Globus pallidus (tissue), 1 donor: Measurements from ENCODE around the gene MYBPC2.

ENCODE experiments used
- DNase-seq: peaks from one replicate; pipeline ENCODE4 v3.0.0-alpha.2; 2015; ENCODE audit warnings: low spot score

The MYBPC2 gene

DNA sequence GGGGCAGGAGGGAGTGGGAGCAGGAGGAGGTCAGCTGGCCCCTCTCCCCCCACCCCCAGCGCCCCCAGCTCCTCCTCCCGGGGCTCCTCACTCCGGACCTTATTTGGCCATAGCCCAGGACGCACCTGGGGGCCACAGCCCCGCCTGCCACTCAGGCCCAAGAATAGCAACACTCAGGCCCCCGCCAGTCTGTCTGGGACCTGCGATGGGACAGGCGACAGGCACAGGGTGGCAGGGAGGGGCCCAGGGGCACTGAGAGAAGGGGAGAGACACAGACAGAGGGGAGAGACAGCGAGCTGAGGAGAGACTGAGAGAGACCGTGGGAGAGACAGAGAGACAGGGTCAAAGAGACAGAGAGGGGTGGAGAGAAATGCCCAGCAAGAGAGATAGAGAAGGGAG is 68.1 kb downstream of the MYBPC2 start:
- DNase-seq, result no peak

GRCh38 chr19:50501186-50501567 is 68.5 kb downstream of the MYBPC2 start:
- no peak for DNase-seq

GRCh38 chr19:50501568-50502475 is 69.1 kb downstream of the MYBPC2 start:
- DNase-seq, result no peak

- DNase-seq, result no peak
These were observed 73.3 kb downstream of the MYBPC2 start for GRCh38 chr19:50505856-50506611.

DNA sequence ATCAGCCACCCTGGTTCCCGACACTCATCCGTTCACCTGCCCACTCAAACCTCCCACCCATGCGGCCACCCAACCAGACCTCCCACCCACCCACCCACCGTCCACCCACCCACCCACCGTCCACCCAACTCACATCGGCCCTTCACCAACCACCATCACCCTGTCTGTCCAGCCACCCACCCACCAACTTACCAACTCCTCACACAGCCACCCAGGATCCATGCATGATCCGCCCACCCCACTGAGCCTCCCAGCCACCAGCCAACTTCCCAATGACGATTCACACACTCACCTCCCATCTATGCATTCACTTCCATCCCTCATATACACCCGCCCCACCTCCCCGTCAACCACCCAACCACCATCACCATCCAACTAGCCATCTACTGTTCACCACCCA is 74.0 kb downstream of the MYBPC2 start:
- DNase-seq, result no peak

GRCh38 chr19:50507376-50507775 is 74.7 kb downstream of the MYBPC2 start:
- no peak for DNase-seq

- DNase-seq, result no peak
These were observed 76.1 kb downstream of the MYBPC2 start for GRCh38 chr19:50508843-50509190.

DNA sequence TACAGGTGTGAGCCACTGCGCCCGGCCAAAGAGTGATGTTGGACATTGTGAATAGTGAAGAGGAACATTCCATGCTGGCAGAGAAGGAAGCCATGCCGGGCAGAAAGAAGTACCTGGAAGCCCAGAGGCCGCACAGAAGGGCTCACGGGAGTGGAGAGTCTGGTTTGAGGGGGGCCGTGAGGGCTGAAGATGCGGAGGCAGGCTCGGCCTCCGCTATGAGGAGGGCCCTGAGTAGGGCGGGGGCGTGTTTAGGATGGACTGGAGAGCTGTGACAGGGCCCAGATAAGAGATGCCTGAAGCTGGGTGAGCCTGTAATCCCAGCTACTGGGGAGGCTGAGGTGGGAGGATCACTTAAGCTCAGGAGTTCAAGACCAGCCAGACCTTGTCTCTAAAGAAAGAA is 76.7 kb downstream of the MYBPC2 start:
- no peak for DNase-seq

DNA sequence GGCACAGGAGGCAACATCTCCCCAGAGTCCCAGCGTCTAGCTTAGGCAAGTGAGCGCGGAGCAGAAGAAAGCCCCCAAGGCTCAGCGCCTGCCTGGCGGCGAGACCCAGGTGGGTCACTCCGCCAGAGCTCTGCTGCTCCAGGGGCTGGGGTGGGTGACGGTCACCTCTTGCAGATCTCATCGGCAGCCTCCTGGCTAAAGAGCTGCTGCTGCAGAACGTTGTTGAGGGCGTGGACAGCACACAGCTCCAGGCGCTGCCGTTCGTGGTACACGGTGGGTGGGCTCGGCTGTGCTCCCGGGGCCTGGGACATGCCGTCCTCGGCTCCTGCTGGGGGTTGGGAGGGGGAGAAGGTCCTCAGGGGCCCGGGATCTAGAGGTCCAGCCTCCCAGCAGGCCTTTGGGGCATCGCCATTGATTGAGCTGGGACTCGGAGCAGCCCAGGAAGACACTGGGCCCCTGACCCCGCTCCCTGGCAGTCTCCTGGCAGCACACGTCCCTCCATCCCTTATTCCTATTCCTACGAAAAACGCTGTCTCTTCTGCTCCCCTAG is 77.5 kb downstream of the MYBPC2 start:
- no peak for DNase-seq

DNA sequence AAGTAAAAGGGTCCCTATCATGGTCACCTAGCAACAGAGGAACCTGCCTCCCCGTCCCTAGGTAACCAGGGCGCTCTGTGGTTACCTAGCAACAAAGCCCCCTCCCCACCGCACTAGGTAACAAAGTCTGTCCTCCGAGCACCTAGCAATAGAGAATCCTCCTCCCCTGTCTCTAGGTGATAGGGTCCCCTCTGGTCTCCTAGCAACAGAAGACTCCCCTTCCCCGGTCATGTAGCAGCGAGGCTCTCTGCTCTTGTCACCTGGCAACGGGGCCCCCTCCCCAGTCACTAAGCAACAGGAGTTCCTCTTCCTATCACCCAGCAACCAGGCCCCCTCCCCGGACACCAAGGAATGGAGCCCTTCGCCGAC is 78.0 kb downstream of the MYBPC2 start:
- DNase-seq, result no peak

- peak; percentile 99 for DNase-seq
These were observed 78.6 kb downstream of the MYBPC2 start, which contains the start of gene JOSD2 for GRCh38 chr19:50511069-50511822. Gene JOSD2 (minus strand): TSS chr19:50511191. CDS start chr19:50510431, 760 bp downstream.

- DNase-seq, result no peak
These were observed 79.7 kb downstream of the MYBPC2 start for GRCh38 chr19:50512112-50512998.

DNA sequence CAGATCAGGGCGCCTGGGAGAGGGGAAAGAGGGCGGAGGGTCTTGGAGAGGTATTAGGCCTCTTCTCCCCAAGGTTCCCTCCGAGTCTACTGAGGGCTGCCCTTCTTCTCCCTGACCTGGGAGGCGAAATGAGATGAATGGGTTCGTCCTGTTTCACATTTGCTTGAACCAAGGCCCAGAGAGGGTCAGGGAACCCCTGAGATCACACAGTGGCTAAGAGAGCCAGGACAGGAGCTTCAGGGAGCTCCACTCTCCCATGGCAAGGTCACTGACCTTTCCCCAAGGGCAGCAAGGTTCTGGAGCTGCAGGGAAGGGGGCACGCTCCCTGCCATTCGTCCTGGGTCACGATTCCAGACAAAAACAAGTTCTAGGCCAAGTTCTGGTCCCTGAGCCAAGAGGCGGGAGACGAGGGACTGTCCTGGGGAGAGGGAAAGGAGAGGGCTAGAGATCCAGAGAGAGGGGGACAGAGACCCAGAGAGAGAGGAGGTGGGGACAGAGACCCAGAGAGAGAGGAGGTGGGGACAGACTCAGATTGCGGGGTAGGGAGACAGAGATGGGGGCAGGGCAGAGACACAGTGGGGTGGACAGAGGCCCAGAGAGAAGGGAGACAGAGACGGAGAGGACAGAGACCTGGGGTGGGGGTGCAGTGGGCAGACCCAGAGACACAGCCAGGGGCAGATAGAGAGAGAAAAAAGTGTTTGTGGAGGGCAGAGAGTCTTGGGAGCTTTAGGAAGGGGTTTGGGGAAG is 80.5 kb downstream of the MYBPC2 start:
- no peak for DNase-seq

DNA sequence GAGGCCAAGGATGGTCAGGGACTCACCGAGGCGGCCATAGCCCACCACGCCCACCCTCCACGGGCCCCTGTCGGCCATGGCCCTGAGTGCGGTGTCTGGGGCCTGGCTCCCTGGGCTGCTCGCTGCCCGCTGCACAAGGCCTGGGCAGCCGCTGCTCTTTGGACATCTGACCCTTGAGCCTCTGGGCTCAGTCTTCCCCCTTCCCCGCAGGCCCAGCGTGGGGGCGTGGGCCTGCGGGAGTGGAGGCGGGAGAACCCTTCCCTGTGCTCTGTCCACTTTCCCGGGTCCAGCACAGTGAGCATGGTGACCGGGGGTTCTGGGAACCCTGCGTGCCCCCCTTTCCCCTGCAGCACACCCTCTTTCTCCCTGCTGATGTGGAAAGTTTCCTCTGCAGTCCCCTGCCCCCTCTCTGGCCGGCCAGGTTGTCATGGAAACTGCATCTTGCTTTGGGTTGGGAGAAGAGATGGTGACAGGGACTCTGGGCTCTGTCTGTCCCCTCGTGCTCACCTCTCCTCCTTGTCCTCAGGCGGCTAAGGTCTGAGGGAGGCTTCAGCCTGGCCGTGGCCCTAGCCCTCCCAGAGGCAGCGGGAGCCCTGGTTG is 81.2 kb downstream of the MYBPC2 start, which contains the start of gene ASPDH:
Gene ASPDH (minus strand): TSS at position 168 of the 600 bp plus-strand sequence. CDS start 90 bp downstream, at position 78.
- no peak for DNase-seq

DNA sequence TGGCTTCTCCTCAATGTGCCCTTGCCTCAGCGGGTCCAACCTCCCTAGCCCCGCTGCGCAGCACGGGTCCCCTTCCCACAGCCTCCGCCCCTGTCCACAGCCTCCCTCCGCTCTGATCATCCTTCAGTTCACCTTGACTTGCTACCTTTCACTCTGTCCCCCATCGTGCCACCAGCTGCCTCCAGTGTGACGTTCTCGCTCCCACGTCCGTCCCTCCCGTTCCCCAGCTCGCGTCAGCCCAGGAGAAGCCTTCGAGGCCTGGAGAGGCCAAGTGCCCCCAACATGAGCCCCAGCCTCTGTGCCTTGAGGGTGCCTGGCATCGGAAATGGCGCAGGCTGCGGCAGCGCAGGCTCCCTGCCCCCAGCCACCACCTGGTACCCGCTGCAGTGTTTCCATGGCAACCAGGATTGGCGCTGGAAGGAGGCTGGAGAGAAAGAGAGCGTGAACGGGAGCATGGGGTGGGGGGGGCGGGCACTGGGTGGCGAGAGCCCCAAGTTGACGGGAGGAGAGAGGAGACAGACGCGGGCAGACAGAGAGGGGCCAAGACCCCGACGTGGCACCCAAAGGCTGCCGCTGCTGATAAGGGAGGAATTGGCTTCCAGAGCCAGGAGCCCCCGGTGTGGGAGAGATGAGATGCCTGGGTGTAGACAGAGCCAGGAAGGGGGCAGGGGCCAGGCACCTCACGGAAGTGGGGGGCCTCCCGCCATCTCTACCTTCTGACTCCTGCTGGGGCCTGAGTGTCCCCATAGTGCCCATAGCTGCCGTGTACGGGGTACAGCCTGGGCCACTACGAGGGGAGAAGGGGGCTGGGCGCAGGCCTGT is 81.9 kb downstream of the MYBPC2 start:
- DNase-seq, result peak; percentile 78

- no peak for DNase-seq
These were observed 82.5 kb downstream of the MYBPC2 start for GRCh38 chr19:50515168-50515561.
